CD4-positive, alpha-beta T cell (primary cell): Measurements from ENCODE around the gene P3H1. TPM values are rescaled to one million over a fixed set of nuclear protein-coding genes. Genes with fewer than 3 reads are reported as not detected.

ENCODE experiments used
- ATAC-seq: fragments of 200-7000 bp; cut with Tn5 transposase; one replicate; pipeline ENCODE4 v1.10.0; 2022; ENCODE audit warnings: mild to moderate bottlenecking; ENCODE audit not compliant: poor library complexity
- CTCF ChIA-PET: fragments of 350-600 bp; sonication (Branson Sonifier 250); formaldehyde crosslinking; loops from one replicate; lab custom pipeline; 2021; ENCODE audit warnings: antibody characterized with exemption, inconsistent platforms; lab: Charles Lee
- POLR2A ChIA-PET: fragments of 350-600 bp; sonication (Branson Sonifier 250); formaldehyde crosslinking; loops from one replicate; lab custom pipeline; 2021; ENCODE audit warnings: antibody characterized with exemption, inconsistent platforms; lab: Charles Lee
- DNase-seq, 14 experiments: peaks; one replicate each; pipeline ENCODE4 v3.0.0-alpha.2; 2013 to 2020; ENCODE audit warnings: mixed read lengths in 2 of 14
- H3K27ac ChIP-seq, 2 donors: one replicate each; pipeline versions ENCODE4 v1.5.1 to v1.7.0; 2013; ENCODE audit warnings: low read length in 2 of 2, low read depth in 1 of 2, mild to moderate bottlenecking in 1 of 2
- H3K27me3 ChIP-seq, 2 experiments: 1 replicate in 1 of 2; 2 replicates in 1 of 2; pipeline versions ENCODE4 v1.6.1 to v1.7.0; 2013; ENCODE audit warnings: low read length in 2 of 2, control low read depth in 1 of 2, mild to moderate bottlenecking in 1 of 2, moderate library complexity in 1 of 2; ENCODE audit not compliant: insufficient read depth in 2 of 2, control insufficient read depth in 1 of 2
- H3K36me3 ChIP-seq: one replicate; pipeline ENCODE4 v1.6.1; 2013; ENCODE audit warnings: low read length, control low read depth; ENCODE audit not compliant: insufficient read depth
- H3K4me1 ChIP-seq: one replicate; pipeline ENCODE4 v1.6.1; 2013; ENCODE audit warnings: low read length, control low read depth; ENCODE audit not compliant: insufficient read depth
- H3K4me3 ChIP-seq: one replicate; pipeline ENCODE4 v1.5.1; 2013; ENCODE audit warnings: mild to moderate bottlenecking, low read length, moderate library complexity
- H3K9me3 ChIP-seq, 2 experiments: 1 replicate in 1 of 2; 2 replicates in 1 of 2; pipeline versions ENCODE4 v1.6.1 to v1.7.0; 2013; ENCODE audit warnings: low read length in 2 of 2, mild to moderate bottlenecking in 2 of 2, control low read depth in 1 of 2, moderate library complexity in 1 of 2; ENCODE audit not compliant: control insufficient read depth in 1 of 2, insufficient read depth in 1 of 2
- H3K27ac Mint-ChIP-seq: one replicate; pipeline ENCODE4 v1.8.0; 2020; ENCODE audit warnings: mixed read lengths
- H3K27me3 Mint-ChIP-seq: one replicate; pipeline ENCODE4 v1.8.0; 2021; ENCODE audit warnings: mixed read lengths
- H3K36me3 Mint-ChIP-seq: one replicate; pipeline ENCODE4 v1.8.0; 2021; ENCODE audit warnings: low read depth, mixed read lengths
- H3K4me1 Mint-ChIP-seq: one replicate; pipeline ENCODE4 v1.8.0; 2021; ENCODE audit warnings: low read depth, mixed read lengths
- H3K4me3 Mint-ChIP-seq: one replicate; pipeline ENCODE4 v1.8.0; 2020; ENCODE audit warnings: mild to moderate bottlenecking, mixed read lengths
- H3K9me3 Mint-ChIP-seq: one replicate; pipeline ENCODE4 v1.8.0; 2020; ENCODE audit warnings: mixed read lengths
- CTCF ChIP-seq: fragments of 200-600 bp; IDR thresholded peaks from one replicate; pipeline ENCODE4 v1.8.0; 2022; ENCODE audit warnings: antibody characterized with exemption, mild to moderate bottlenecking
- intact Hi-C, 2 experiments: fragments of 100-400 bp; cut with DNase I in 1 of 2; cut with micrococcal nuclease in 1 of 2; formaldehyde crosslinking; loops; one replicate each; pipeline versions ENCODE4 v1.15.1 to v1.9.0; 2023 to 2025; cut with DNase I, micrococcal nuclease
- total RNA-seq, 174 experiments: library from RNA in 2 of 174; stranded (reverse) in 2 of 174; gene quantifications; one replicate each; pipeline ENCODE4 v1.2.3 and lab custom pipeline; 2021 to 2026

The P3H1 gene
- total RNA-seq, 2 experiments from 2014 or later: 17.6 to 20.9 TPM

- no peaks in the 10 kb centered on the region for H3K9me3 ChIP-seq
- DNase-seq: no peak
- no peak for ATAC-seq
- H3K27ac ChIP-seq: no peak overlapping the region
- no peak overlapping the region for H3K4me3 Mint-ChIP-seq
- H3K36me3 ChIP-seq: peaks cover 55% of the 10 kb centered on the region
- intact Hi-C loops: loop anchor here in 1 of 2 experiments (2.0 to 5.0 kb wide), 3 partner anchors 406 to 601 kb away; no protein-coding TSS in a partner anchor
- no peaks in the 10 kb centered on the region for H3K27me3 Mint-ChIP-seq
- POLR2A ChIA-PET: no interaction called here
- H3K4me3 ChIP-seq: no peak overlapping the region
- CTCF ChIA-PET: no interaction called here
- H3K27ac Mint-ChIP-seq: no peak overlapping the region
- no peaks in the 10 kb centered on the region for H3K9me3 Mint-ChIP-seq
- H3K36me3 Mint-ChIP-seq: peaks cover 76% of the 10 kb centered on the region
- TF ChIP-seq CTCF: no peak
- no peaks in the 10 kb centered on the region for H3K4me1 Mint-ChIP-seq
- H3K4me1 ChIP-seq: no peaks in the 10 kb centered on the region
- H3K27me3 ChIP-seq: no peaks in the 10 kb centered on the region
These were observed 18.1 kb downstream of the P3H1 start for GRCh38 chr1:42748461-42749410.

GRCh38 chr1:42748021-42748420 lies 18.8 kb downstream of the P3H1 start:
- no peak overlapping the region for H3K27ac ChIP-seq
- ChIA-PET POLR2A (no interaction called here), CTCF (interaction anchor here (1.2 to 2.4 kb wide), 2 partner anchors 104 to 170 kb away, joined by 3 to 6 read pairs; no protein-coding TSS in a partner anchor)
- ATAC-seq: no peak
- H3K4me3 ChIP-seq: no peak overlapping the region
- H3K27me3 Mint-ChIP-seq: no peaks in the 10 kb centered on the region
- no peaks in the 10 kb centered on the region for H3K4me1 ChIP-seq
- no peak overlapping the region for H3K4me3 Mint-ChIP-seq
- no peak overlapping the region for H3K27ac Mint-ChIP-seq
- H3K36me3 Mint-ChIP-seq: peaks cover 69% of the 10 kb centered on the region
- no peaks in the 10 kb centered on the region for H3K9me3 Mint-ChIP-seq
- no peaks in the 10 kb centered on the region for H3K9me3 ChIP-seq
- H3K27me3 ChIP-seq: no peaks in the 10 kb centered on the region
- H3K36me3 ChIP-seq: peaks cover 55% of the 10 kb centered on the region
- DNase-seq: no peak
- intact Hi-C loops: loop anchor here in 1 of 2 experiments (2.0 to 5.0 kb wide), 3 partner anchors 406 to 601 kb away; no protein-coding TSS in a partner anchor
- no peaks in the 10 kb centered on the region for H3K4me1 Mint-ChIP-seq
- no peak for TF ChIP-seq CTCF

GRCh38 chr1:42747125-42747524 lies 19.7 kb downstream of the P3H1 start:
- H3K36me3 Mint-ChIP-seq: peaks cover 60% of the 10 kb centered on the region
- Histone ChIP-seq H3K27me3 (no peaks in the 10 kb centered on the region), H3K4me3 (no peak overlapping the region), H3K36me3 (peaks cover 46% of the 10 kb centered on the region), H3K9me3 (no peaks in the 10 kb centered on the region), H3K4me1 (no peaks in the 10 kb centered on the region), H3K27ac (no peak overlapping the region)
- peak; percentile 69 for TF ChIP-seq CTCF
- no peak overlapping the region for H3K27ac Mint-ChIP-seq
- CTCF ChIA-PET: interaction anchor here (0.7 to 2.4 kb wide), 5 partner anchors 18 to 403 kb away, joined by 3 to 6 read pairs (median 3); no protein-coding TSS in a partner anchor
- H3K4me3 Mint-ChIP-seq: no peak overlapping the region
- intact Hi-C loops: loop anchor here (1.0 to 5.0 kb wide), 3 partner anchors 169 to 600 kb away; no protein-coding TSS in a partner anchor
- peak; percentile 48 for ATAC-seq
- peak in 13 of 14 experiments; percentile 15 to 68 (median 41) for DNase-seq
- no peaks in the 10 kb centered on the region for H3K4me1 Mint-ChIP-seq
- no peaks in the 10 kb centered on the region for H3K9me3 Mint-ChIP-seq
- H3K27me3 Mint-ChIP-seq: no peaks in the 10 kb centered on the region
- POLR2A ChIA-PET: no interaction called here
